Stimulated activated CD4-positive, alpha-beta T cell treated with anti-CD3 and anti-CD28 coated beads, Interleukin-4, amount 100 ng/mL, for 48 hours (primary cell): Measurements from ENCODE around the gene DNM1L.
A peak's percentile ranks its signal among the peaks of the same experiment; 100 is the strongest.

Experiments
- DNase-seq, 2 donors: peaks; one replicate each; pipeline ENCODE4 v3.0.0-alpha.2; 2020; ENCODE audit warnings: low read depth in 2 of 2

The DNM1L gene

DNA sequence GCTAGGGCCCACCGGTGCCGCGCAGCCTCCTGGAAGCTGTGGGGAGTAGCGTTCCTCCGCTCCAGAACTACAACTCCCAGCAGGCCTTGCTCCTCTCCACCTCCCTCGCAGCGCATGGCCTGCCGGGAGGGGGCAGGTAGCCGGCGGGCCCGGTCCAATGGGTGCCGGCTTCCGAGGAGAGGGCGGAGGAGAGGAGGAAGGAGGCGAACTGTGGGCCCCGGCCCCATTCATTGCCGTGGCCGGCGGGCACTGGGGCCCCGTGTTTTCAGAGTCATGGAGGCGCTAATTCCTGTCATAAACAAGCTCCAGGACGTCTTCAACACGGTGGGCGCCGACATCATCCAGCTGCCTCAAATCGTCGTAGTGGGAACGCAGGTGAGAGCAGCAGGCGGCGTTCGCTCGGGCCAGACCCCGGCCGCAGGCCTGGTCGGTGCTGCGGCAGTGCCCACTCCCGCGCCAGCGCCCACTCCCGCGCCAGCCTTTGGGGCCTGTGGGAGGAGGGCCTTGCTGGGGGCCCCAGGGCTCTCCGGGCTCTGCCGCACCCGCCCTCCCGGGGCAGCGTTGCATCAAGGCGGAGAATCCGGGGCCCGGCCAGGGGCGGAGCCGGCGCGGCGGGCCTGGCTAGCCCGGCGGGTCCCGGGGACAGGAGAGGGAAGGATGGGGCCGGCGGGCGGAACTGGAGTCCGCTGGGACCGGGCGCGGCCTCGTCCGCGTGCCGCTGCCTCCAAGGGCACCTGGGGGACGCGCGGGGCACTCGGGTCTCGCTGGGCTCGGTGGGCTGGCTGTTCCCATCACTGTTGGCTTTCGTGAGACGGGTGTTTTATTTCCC, at the start of gene DNM1L:
DNM1L (plus strand) TSS at position 211 of the 829 bp plus-strand sequence; CDS start at position 274, 63 bp downstream.
- DNase-seq, result peak; percentile 81 to 88

DNA sequence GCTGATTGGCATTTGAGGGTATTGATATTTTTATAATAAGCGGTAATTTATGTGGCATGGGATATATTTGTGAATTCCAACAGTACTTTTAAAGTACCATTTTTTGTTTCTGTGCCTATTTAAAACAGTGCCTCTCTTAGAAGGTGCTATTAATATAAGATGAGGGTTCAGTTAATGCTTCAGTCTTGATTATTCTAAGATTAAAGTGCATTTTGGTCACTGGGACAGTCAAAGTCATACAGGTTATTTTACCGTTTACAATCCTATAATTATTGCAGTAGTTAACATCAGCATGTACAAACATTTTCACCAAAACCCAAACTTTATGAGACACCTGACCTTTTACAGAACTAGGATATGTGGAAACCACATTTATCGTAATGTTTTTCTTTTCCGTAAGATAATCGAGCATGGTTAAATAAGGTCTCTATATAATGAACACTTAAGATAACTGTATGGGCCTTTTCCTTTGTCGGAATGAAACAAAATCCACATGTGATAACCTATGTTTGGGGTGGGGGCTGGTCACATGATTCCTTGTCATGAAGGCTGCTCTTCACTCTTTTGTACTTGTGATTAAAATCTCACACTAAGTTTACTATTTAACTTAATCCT, 37.7 kb upstream of the DNM1L start:
- no peak for DNase-seq

- no peak for DNase-seq
Observed at GRCh38 chr12:32644431-32644830, 34.7 kb upstream of the DNM1L start.

- no peak for DNase-seq
Observed at GRCh38 chr12:32647275-32647674, 31.8 kb upstream of the DNM1L start.

DNA sequence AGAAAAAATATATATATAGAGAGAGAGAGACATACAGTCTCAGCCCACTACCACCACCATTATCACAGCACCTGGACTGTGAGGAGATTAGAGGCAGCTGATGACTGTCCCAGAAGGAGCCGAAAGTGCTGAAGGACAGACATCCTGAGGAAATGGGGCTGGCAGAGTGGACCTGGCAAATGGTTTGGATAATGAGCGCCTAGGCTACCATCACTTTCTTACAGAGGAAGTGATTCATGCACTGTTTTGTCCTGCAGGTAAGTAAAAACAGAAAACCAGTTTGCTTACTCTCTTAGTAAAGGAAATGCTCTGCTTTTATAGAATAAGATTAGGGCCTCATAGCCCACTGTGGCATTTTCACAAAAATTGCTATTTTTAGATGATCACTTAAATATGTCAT, 28.6 kb upstream of the DNM1L start:
- DNase-seq, result no peak

- no peak for DNase-seq
Observed at GRCh38 chr12:32651151-32651955, 27.7 kb upstream of the DNM1L start.

DNA sequence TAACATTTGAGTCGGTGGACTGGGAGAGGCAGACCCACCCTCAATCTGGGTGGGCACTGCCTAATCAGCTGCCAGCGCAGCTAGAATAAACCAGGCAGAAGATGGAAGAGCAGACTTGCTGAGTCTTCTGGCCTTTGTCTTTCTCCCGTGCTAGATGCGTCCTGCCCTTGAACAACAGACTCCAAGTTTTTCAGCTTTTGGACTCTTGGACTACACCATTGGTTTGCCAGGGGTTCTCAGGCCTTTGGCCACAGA, 27.2 kb upstream of the DNM1L start:
- no peak for DNase-seq

DNA sequence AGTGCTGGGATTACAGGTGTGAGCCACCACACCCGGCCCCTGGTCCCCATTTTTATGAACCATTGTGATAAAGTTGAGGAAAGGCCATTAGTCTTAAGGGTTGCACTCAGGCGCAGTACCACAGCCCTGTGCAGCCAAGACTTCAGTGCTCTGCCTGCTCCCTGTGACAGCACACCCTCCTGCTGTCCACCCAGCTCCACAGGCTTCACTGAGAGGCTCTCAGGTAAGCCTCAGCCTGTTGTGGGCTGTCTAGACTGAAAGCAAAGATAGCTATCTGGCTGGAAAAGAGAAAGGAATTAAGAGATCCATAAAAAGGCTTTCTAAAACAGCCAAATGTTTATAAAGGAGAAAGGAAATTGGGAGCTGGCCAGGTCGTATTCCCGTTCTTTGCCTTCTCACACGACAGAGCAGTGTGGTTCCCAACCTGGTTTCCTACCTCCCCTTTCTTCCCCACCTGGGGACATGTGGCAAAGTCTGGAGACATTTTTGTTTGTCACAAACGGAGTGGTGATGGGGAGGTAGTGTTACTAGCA, 19.1 kb upstream of the DNM1L start:
- no peak for DNase-seq

DNA sequence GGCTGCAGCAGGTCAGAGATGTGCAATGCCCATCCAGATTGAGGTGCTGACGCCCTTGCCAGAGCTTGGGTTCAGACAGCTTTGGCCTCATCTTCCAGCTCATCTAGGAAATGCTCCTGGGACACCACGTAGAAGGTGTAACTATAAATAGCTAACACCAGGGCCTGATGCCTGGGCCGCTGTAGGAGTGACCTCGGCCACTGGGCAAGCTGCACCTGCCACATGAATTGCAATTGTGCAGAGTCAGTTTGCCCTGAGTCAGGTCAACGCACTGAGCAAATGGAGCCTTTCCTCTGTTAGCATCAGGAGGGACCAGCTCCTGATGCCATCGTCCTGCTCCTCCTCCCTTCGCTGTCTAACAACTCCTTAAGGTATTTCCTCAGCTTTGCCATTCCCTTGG, 17.4 kb upstream of the DNM1L start:
- no peak for DNase-seq

GRCh38 chr12:32662665-32663064, 16.4 kb upstream of the DNM1L start:
- DNase-seq, result no peak

DNA sequence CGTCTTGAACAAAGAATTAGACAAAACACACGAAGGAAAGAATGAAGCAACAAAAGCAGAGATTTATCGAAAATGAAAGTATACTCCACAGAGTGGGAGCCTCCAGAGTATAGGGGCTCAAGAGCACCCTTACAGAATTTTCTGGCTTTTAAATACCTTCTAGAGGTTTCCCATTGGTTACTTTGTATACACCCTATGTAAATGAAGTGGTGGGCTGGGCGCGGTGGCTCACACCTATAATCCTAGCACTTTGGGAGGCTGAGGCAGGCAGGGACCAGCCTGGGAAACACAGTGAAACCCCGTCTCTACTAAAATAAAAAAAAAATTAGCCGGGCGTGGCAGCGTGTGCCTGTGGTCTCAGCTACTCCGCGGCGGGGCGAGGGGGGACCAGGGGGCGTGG, 13.1 kb upstream of the DNM1L start:
- DNase-seq, result no peak

GRCh38 chr12:32669584-32669983, 9.5 kb upstream of the DNM1L start:
- DNase-seq, result no peak

DNA sequence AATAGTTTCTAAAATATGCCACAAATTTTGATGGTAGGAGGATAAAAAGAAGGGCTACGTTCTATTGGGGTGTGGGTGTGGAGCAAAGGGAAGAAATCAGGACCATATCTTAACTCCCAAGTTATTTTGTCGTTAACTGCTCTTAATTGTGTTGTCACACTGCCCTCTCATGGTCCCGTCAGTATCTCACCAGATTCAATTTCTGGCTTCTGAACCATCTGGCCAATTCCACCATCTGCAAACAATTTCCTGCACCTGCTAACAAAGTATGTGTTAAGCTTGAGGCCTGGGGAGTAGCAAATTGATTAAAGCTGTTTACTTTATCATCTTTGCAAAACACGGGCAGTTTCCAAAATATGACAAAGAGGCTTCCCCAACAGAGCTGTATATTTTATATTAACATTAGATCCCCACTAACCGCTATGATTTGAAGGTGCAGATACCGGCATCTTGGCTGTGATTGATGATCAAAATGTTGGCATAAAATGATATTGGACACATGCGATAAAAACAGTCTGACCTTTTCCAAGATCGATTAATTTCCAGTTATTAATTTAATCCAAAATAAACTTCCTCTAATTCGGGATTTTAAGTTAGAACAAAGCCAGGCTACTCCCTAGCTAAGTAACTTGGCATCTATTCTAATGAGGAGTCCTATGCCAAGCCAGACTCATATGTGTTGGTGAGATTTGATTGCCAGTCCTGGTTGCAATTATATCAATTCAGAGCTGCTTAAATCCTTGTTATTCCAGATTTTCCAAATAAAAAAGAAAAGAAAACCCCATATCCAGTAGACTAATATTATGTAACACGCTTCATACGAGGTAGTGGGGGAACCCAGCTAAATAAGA, 6.9 kb upstream of the DNM1L start:
- DNase-seq, result no peak

- DNase-seq, result no peak
Observed at GRCh38 chr12:32679920-32680237, 778 bp downstream of the DNM1L start.

DNA sequence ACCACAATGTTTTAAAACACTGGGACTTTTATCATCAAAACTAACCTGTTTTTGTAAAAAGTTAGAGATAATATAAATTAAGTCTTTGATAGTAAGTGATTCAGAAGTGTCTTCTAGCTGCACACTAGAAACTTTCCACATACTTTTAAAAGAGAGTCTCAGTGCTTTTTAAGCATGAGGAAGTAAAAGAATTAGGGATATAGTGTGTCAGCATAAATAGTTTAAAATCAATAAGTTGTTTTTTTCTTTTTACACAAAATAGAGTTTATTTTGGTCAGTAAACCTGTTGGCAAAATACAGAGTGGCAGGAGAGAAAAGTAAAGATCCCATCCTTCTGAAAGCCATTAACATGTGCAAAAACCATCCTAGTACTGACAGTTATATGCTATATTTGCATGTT, 1.7 kb downstream of the DNM1L start:
- DNase-seq, result no peak

DNA sequence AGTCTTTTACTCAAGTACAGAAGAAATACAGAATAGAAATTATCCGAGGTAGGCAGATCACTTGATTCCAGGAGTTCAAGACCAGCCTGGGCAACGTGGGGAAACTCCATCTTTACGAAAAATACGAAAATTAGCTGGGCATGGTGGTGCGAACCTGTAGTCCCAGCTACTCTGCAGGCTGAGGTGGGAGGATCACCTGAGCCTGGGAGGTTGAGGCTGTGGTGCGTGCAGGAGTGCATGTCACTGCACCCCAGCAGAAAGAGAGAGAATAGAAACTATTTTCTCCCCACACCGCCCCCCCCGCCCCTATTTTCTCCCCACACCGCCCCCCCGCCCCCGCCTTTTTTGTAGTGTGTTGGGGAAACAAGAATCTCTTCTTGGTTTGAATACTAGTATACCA, 2.2 kb downstream of the DNM1L start:
- DNase-seq, result no peak

- DNase-seq, result no peak
Observed at GRCh38 chr12:32686340-32686739, 7.2 kb downstream of the DNM1L start.

GRCh38 chr12:32688786-32689185, 9.7 kb downstream of the DNM1L start:
- no peak for DNase-seq

DNA sequence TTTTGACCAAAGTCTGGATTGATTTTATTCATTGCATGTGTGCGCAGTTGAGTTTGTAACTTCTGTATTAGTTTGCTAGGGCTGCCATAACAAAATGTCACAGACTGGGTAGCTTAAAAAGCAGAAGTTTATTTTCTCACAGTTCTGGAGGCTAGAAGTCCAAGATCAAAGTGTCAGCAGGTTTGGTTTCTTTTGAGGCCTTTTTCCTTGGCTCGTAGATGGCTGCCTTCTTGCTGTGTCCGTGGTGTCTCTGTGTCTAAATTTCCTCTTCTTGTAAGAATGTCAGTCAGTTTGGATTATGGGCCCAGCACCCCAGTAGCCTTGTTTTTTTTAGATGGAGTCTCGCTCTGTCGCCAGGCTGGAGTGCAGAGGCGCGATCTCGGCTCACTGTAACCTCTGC, 11.8 kb downstream of the DNM1L start:
- DNase-seq, result no peak

- DNase-seq, result no peak
Observed at GRCh38 chr12:32692358-32692757, 13.3 kb downstream of the DNM1L start.

DNA sequence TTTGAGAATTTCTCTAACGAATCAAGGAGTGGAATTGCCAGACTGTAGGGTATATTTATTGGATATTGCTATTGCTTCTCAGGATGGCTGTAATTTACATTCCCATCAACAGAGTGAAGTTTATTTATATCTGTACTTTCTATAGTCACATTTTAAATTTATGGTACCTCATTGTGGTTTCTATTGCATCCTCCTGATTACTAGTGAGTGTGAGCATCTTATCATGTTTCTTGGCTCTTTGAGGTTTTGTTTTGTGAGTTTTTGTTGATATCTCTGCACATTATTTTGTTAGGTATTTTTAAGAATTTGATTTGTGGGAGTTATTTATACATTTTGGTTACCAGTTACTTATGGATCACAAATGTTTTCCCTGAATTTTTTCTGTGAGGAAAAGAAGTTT, 13.9 kb downstream of the DNM1L start:
- no peak for DNase-seq

GRCh38 chr12:32695787-32696186, 16.7 kb downstream of the DNM1L start:
- DNase-seq, result no peak
